Activated CD4-positive, CD25-positive, alpha-beta regulatory T cell treated with anti-CD3 and anti-CD28 coated beads, Interleukin-2, amount 50 U/mL, for 16 hours (primary cell): ENCODE measurements around the gene ADAMTS2.

Experiments
- DNase-seq: peaks from one replicate; pipeline ENCODE4 v3.0.0-alpha.2; 2020; ENCODE audit warnings: low read depth, low spot score

The ADAMTS2 gene

DNA sequence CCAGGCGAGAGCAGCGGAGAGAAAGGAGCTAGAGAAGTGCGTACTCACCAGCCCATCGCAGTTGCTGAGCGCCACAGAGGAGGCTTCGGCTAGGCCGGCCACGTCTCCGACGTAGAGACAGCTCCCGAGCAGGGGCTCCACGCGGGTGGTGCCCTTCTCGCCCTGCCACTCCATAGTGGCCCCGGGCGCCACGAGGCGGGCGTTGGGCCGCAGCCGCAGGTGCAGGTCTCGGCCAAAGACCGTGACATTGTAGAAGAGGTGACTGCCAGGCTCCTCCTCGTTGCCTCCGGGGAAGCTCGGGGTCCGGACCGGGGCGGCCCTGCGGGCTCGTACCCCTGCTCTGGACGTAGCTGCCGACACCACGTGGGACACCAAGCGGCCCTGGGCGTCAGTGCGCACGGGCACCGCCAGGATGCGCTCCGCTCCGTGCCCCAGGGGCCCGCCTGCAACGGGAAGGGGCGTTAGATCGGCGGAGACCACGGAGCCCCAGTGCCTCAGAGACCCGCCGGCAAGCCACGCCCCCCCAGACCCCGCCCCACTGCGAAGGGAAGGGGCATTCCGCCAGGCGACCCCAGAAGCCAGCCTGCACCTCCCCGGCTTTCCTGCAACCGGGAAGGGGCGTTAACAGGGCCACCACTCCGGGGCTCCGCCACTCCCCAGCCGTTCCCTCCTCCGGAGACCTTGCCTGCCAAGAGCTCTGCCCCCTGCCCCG lies 1.4 kb downstream of the ADAMTS2 start:
- DNase-seq: no peak

DNA sequence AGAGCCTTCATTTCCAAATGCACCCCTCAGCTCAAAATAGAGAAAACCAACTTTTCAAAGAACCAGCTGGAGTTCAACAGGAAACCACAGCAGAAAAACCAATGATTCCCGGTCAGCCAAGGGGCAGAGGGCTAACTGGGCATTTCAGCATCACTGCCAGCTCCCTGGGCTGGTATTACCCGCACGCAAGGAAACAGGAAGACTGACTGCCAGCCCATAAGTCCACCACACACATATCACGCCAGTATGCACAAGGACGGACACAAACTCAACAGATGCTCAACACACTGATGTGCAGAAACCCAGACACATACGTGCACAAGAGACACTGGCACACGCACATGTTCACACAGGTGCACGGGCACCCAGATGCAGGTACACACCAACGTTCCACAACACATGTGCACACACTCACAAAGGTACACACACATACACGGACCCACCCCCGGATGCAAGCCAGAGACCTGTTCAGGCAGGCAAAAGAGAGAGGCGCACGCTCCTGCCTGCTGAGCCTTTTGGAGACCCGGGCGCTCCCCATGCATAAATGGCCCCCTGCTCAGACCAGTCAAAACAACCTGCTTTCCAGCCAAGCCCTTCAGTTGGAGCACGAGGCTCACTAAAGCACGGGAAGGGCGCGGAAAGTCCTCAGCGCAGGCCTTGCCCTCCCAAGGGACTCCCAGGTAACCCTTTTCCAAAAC lies 2.1 kb downstream of the ADAMTS2 start:
- no peak for DNase-seq

DNA sequence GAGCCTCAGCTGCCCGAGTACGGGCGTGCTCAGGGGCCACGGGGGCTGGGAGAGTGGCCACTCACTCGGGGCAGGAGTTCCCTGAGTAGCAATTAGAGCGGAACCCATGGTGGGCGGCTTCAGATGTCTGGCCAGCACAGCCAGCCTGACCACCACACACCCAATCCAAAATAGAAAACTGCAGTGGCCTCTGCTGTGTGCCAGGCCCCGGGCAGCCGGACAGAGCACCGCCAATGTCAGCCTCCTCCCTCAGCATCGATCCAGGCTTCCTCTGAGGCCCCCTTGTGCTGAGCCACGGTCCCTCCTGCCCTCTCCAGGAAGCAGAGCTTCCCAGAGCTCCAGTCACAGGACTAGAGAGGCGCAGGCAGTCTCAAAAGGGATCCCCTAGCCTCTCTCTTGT lies 2.7 kb downstream of the ADAMTS2 start:
- no peak for DNase-seq

DNA sequence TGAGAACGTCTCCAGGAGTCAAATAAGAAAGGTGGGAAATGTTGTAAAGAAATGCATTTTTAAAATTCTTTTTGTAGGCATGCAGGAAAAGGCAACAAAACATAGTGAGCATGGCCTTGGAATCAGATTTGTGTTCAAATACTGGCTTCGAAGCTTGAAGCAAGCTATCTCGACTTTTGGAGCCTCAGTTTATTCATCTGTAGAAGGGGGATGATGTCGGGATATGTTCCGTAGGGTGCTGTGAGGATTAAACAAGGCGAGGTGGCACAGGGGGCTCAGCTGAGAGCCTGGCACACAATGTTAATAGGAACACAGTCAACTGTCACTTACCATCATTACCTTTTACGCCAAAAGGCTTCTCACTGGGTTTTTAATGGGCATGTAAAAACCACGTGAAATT lies 4.8 kb downstream of the ADAMTS2 start:
- DNase-seq: no peak

DNA sequence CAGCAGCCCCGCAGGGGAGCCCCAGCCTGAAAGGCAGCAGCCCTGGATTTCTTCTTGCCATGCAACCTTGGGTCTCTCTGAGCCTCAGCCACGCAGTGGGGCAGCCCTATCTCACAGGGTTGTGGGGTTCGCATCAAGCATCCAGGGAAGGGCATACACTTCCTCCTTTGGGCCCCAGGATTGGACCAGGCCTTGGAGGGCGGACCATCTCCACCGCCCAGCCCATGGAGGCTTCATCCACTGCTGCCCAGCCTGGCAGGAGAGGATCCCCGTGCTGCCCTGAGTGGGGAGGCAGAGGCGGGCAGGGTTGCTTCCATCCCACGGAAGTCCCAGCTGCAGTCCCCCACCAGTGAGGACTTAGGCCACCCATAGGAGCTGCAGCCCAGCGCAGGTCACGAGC lies 5.3 kb downstream of the ADAMTS2 start:
- no peak for DNase-seq

DNA sequence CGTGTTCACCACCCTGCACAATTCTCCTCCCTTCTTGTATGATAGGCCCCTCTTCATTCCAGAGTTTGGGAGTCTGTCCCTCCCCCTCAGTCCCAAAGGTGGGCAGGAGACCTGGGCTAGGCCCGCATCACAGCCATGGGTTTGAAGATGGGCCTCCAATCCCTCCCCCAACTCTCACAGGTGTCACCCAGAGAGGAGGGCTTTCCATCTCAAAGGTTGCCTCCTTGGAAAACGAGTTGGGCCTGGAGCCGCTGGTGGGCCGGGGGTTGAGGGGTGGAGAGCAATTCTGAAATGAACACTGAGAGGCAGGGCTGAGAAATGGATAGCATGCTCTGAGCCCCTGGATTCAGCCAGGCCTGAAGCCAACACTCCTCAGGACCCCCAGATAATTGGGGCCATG lies 6.2 kb downstream of the ADAMTS2 start:
- no peak for DNase-seq

DNA sequence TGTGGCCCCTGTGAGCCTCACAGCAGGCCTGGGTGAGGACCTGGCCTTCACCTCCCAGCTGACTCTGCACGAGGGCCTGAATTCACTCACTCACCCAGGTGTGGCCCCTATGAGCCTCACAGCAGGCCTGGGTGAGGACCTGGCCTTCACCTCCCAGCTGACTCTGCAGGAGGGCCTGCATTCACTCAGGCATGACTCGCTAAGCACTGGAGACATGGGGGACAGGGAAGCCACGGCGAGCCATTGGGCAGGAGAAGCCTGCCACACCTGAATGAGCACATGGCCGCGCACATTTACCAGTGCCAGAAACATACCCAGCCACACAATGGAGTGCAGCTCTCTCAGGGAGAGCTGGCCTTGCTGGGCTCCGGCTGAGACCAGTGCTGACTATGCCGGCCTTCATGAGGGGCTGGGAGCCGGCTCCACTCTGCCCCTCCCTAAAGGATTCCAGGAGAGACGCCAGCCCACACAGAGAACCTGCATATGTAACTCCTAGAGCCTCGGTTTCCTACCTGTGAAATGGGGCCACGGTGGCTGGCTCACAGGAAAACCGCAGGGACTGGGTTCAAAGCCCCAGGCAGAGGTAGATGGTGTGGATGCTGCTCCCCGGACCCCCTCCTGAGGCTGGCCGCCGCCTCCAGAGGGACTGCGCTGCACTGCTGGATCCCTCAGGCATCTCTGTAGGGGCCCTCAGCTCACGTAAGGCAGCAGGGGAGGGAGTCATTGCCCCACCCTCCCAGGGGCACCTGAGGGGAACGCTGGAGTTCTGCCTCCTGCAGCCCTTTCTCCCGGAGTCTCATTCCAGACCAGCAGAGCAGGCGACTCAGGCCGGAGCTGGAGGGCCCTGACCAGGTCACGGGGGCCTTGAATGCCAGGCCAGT lies 7.2 kb downstream of the ADAMTS2 start:
- DNase-seq: no peak

DNA sequence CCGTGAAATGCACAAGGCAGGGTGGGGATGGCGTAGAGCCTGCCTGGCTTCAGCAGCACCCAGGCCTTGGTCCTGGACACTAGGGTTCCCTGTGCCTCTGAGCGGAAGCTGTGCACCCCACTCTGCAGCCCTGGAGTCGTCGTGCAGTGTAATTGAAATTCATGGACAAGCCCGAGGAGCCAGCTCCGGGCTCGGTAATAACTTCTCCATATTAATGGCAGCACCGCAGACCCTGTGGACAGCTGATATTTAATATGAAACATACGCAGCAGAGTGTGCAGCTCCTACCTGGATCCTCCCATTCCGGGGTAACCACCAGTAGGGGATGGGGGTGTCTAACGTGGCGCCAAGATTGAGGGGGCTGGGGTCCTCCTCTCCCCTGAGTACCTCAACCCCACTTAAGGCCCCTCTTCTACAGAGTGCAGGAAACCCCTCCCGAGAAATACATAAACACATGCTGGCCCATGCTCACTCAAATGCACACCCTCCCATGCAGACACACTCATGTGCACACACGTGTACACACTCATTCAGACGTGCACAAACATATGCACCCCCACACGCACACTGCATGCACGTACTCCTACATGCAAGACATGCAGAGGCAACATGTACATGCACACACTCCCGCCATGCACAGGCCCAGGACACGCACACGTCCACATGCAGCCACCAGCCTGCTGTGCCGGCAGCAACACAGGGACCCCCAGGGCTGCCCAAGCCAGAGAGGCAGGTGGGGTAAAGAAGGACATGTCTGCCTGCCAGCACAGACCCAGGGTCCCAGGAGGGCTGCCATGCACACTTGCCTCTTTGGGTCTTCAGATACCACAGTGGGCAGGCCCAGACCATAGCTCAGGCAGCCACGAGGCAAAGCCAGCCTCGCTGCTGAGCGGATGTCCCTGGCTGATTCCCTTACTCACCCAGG lies 8.1 kb downstream of the ADAMTS2 start:
- no peak for DNase-seq

DNA sequence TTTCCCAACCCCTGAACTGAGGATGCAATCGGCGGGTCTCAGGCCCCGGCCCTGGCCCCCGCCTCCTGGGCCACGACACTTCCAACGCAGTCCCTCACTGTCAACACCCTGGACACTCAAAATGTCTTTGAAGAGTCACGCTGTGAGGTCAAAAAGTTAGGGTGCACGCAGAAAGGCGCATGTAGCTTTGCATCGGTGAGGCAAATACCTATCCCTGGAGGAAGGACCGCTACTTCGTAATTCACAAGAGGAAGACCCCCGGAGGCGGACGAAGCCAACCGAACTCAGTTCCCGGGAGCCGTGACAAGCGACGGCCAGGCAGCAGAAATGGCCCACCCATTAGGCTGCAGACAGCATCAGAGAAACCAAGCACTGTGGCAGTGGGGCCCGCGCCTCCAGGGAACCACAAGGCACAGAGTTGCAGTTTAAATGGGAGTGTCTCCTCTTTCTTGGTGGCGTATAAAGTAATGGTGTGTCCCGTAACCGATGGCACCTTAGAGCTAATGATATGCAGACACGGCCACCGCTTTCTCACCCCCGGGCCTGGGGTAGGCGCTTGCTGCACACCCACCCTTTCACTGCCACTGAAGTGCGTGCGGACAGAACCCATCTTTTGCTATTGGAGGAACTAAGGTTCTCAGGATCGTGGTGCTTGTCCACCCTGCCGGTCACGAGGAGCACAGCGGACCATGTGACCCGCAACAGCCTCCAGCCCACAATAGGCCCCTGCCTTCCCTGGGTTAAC lies 9.0 kb downstream of the ADAMTS2 start:
- no peak for DNase-seq

DNA sequence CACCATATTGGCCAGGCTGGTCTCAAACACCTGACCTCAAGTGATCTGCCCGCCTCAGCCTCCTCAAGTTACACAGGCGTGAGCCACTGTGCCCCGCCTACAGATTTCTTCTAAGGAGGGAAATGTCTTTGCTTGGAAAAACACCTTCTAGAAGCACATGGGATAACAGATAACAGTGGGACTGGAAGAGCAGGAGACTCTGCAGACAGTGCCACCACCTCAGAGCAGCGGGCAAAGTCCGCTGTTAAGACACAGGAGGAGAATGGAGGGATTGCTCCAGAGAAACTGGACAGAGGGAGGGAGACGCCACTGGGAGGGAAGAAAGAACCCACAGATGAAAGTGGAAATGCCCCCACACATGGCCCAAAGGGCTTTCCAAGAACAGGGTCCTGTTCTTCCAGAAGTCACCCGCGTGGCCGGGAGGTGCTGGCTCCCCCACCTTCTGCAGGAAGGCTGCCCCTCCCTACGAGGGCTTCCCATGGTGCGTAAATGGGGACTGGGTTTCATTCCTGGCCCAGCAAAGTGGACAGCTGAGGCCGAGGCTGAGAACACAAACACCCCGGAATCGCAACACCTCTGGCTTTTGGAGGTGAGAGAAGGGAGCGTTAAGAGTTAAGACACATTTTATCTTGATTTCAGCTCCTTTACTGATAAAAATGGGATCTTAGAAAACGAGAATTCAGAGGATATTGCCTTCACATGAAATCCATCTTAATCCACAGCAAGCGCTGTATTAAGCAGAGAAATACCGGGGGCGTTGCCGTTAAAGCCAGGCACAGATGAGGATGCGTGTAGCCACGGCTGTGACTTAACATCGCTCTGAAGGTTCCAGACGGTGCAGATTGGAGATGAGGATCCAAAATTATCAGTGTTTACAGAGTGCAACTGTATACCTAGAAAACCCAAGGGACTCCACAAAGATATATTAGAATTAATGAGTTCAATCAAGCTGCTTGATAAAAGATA lies 11.2 kb downstream of the ADAMTS2 start:
- DNase-seq: no peak

DNA sequence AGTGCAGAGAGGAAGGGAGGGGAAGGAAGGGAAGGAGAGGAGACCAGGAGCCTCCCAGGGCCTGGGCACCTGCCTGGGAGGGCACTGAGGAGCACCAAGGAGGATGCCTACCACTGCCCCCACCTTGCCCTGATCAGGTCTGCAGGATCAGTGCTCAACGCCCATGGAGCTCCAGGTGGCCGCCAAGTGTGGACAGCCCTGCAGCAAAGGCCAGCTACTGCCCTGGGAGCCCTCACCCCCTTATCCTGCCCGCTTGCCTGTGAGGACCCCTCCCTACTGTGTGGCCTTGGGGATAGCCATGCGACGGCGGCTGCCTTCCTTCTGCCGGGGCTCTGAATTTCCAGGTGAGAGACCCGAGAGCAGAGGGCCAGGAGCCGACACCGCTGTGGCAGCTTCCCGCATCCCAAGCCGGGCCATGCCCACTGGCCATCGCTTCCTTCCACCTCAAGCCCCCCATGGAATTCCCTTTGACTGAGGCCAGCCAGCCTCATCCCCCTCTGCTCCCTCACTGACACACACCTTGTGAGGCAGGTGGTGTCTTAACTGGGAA lies 12.4 kb downstream of the ADAMTS2 start:
- no peak for DNase-seq

DNA sequence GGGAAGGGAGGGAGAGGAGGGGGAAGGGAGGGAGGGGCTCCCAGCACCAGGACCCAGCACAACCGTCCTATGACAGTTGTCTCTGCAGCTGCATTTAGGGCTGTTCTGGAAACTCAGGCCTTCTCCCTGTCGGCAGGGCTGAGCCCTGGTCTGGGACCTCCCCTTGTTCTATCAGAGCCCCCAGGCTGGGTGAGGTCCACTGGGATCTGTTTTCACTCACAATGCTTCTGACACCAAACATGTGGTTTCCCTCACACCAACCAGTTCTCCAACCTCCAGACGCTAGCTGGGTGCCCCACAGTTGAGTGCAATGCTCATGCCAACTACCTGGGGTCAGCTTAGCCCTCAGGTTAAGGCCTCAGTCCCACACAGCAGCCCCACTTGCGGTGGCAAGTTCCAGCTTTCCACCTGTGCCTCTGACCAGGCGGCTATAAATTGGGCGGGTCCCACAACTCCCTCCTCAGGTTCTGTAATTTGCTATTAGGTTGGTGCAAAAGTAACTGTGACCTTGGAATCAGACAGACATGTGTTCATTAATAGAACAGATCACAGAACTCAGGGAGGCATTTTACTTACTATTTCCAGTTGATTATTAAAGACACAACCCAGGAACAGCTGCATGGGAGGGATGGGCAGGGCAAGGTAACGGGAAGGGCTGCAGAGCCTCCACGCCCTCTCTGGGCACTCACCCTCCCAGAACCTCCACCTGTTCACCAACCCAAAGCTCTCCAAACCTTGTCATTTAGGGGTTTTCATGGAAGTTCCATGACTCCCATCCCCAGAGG lies 13.5 kb downstream of the ADAMTS2 start:
- no peak for DNase-seq

DNA sequence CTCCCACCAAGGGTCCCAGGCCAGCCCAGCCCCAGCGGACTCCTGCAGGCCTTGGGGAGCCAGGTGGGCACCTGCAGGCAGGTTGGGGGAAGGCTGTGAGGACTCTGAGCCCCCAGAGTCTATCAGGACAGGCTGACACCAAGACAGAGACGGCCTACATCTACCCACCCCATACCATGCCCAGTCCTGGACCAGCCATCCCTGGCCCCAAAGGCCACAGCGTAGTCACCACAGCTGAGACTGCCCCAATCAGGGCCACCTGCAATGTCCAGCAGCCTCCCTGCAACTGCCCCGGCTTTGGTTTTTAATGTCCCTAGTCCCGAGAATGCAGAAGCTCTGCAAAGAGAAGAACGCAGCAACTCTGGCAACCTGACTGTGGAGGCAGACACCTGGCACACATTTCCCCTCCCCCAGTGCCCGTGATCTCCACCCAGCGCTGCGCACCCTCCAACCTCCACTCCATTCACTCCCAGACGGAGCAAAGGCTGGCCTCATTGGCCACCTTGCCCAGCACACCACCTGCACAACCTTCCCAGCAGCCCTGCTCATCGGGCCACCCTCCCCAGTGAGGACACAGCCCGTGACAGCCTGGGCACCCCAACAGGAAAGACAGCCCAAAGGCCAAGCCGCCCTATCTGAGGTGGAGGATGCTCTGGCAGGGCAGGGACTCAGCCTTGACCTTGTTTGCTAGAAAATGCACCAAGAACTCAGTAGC lies 14.9 kb downstream of the ADAMTS2 start:
- no peak for DNase-seq

DNA sequence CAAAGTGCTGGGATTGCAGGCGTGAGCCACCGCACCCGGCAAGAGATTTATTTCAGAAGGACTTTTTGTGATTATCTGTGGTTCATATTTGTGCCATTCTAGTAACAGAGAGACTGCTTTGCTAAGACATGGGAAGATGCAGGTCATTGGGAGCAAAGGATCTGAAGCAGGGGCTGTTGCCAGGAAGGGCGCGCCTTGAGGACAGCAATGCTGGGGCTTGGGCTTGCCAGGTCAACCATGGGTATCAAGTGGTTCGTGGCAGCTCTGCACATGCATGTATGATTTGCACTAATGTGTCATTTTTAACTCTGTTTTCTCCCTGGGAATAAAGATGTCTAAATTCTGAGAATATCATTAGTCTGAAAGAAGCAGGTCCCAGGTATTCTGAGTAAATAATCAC lies 17.0 kb downstream of the ADAMTS2 start:
- no peak for DNase-seq

DNA sequence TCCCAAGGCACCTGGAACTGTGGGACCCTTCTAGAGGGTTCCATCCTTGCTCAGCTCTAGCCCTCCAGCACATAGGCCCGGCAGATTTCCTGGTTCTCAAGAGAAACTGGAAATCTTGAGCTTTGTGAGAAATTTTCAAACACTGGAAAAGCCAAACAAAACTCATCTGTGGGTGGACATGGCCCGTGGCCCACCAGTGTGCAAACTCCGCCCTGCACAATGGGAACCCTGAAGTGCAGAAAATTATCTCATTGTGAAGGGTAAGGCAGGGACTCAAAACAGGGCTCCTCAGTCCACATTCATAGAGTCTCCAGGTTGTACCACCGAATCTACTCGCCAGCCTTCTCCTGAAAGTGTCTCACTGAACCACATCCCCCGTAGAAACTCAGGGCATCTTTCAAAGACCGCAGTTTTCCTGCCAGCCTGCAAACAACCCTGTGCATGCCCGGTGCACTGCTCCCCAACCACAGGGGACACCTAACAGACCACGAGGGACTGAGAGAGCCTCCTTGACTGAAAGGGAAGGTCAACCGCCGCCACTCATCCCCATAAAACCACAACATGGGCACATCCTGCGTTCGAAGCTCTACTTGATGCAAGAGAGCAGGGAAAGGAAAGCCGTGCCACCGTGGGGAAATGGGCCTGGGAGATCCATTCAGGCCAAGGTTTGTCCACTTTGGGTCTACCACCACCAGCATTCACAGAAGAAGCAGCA lies 18.1 kb downstream of the ADAMTS2 start:
- no peak for DNase-seq

DNA sequence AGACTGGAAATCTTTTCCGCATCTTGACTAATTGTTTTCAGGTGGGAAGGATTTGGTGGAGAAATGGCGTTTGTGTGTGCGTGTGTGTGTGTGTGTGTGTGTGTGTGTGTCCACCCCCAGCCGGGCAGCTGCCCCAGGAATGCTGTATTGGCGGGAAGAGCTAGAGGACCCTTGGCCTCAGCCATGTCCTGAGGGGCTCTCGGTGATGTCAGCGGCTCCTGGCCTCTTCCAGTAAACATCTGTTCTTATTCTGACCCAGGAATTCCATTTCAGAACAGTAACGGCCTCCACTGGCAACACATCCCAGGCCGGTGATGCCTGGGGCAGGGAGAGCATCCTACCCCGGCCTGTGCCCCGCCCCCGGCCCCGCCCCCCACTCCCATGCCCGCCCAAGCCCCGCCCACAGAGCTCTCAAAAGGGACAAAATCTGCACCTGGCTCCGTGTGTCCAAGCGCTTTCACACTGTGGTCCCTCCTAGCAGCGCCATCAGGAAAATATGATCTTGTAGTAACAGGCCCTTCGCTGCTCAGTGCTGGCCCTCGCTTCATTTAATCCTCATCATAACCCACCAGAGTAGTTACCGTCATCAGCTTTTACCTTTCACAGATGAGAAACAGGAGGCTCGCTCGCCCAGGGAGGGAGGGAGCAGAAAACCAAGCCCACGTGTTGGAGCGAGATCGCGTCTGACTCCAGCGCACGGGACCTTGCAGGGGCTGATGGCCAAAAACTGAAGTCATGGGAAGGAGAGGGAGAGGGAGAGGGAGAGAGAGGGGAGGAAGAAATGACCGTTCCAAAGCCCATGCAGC lies 18.9 kb downstream of the ADAMTS2 start:
- DNase-seq: no peak
